Panc1 (cell line): ENCODE measurements around the gene TXNDC2. TPM values are rescaled to one million over a fixed set of nuclear protein-coding genes. Genes with fewer than 3 reads are reported as not detected.

Source experiments
- ATAC-seq: fragments of 200-7000 bp; cut with Tn5 transposase; 2 replicates; pipeline ENCODE4 v1.9.1; 2020; ENCODE audit warnings: mild to moderate bottlenecking, moderate library complexity
- BruUV-seq: library from RNA; stranded (reverse); fragments of 400-500 nt; replicated peaks from 2 replicates; lab custom pipeline; 2021; lab: Mats Ljungman, UMichigan
- CTCF ChIA-PET: fragments of 300-600 bp; sonication (Branson Sonifier 250); formaldehyde crosslinking; loops from one replicate; lab custom pipeline; 2022; ENCODE audit warnings: antibody characterized with exemption; lab: Charles Lee
- POLR2A ChIA-PET: fragments of 300-600 bp; sonication (Branson Sonifier 250); formaldehyde crosslinking; loops from one replicate; lab custom pipeline; 2022; ENCODE audit warnings: antibody characterized with exemption; lab: Charles Lee
- DNase-seq: peaks from one replicate; pipeline ENCODE4 v3.0.0-alpha.2; 2010; ENCODE audit warnings: low read depth, low spot score
- H3K27ac ChIP-seq: 2 replicates; pipeline ENCODE4 v1.5.1; 2011; ENCODE audit warnings: mild to moderate bottlenecking, low read length, inconsistent platforms
- H3K27me3 ChIP-seq: fragments of 200-500 bp; sonication (Bioruptor generic); 2 replicates; pipeline ENCODE4 v1.6.0; 2014; ENCODE audit warnings: low read length, inconsistent platforms; ENCODE audit not compliant: control insufficient read depth, insufficient read depth
- H3K36me3 ChIP-seq: fragments of 200-500 bp; sonication (Bioruptor generic); 2 replicates; pipeline ENCODE4 v1.5.1; 2014; ENCODE audit warnings: inconsistent platforms, mild to moderate bottlenecking, low read length, moderate library complexity; ENCODE audit not compliant: control insufficient read depth, insufficient read depth
- H3K4me1 ChIP-seq: 2 replicates; pipeline ENCODE4 v1.5.1; 2011; ENCODE audit warnings: inconsistent platforms, mild to moderate bottlenecking, low read length, moderate library complexity; ENCODE audit not compliant: control insufficient read depth, insufficient read depth
- H3K4me3 ChIP-seq, 2 experiments: 2 replicates each; pipeline ENCODE4 v1.5.1; 2011 to 2012; ENCODE audit warnings: low read depth in 2 of 2, low read length in 2 of 2, mild to moderate bottlenecking in 2 of 2, inconsistent platforms in 1 of 2, moderate library complexity in 1 of 2
- H3K9me3 ChIP-seq: fragments of 200-500 bp; sonication (Bioruptor generic); 2 replicates; pipeline ENCODE4 v1.5.1; 2014; ENCODE audit warnings: low read depth, mild to moderate bottlenecking, inconsistent platforms, low read length, moderate library complexity; ENCODE audit not compliant: control insufficient read depth, insufficient read depth
- POLR2AphosphoS5 ChIP-seq: IDR thresholded peaks from 2 replicates; pipeline ENCODE4 v1.6.1; 2012; ENCODE audit warnings: mild to moderate bottlenecking, low read depth, low read length, moderate library complexity
- SIN3A ChIP-seq: IDR thresholded peaks from 2 replicates; pipeline ENCODE4 v1.6.1; 2012; ENCODE audit warnings: low read depth, mild to moderate bottlenecking, low read length, moderate library complexity, borderline replicate concordance; ENCODE audit not compliant: insufficient read depth
- TCF7L2 ChIP-seq: IDR thresholded peaks from 2 replicates; pipeline ENCODE4 v1.6.1; 2011; ENCODE audit warnings: mild to moderate bottlenecking, low read depth, low read length, inconsistent platforms
- in situ Hi-C: cut with HindIII; loops from 2 replicates; pipeline ENCODE4 v1.10.0; 2016; ENCODE audit warnings: low sequenced_read_pairs, low pct_unique_long_range_greater_than_20kb
- intact Hi-C: fragments of 100-400 bp; cut with micrococcal nuclease; formaldehyde crosslinking; loops from one replicate; pipeline ENCODE4 v1.10.0; 2022; ENCODE audit not compliant: unreplicated experiment
- total RNA-seq: library from RNA; stranded (reverse); gene quantifications from one replicate; pipeline ENCODE4 v1.2.1, GENCODE V29; 2021; ENCODE audit not compliant: unreplicated experiment
- TF ChIP-seq, protein P1 (sequence below): fragments of 450-650 bp; IDR thresholded peaks from 2 replicates; pipeline ENCODE4 v1.5.1; 2017; ENCODE audit warnings: mild to moderate bottlenecking
- TF ChIP-seq, protein P2 (sequence below), 2 experiments: IDR thresholded peaks; 2 replicates each; pipeline ENCODE4 v1.6.1; 2011 to 2012; ENCODE audit warnings: low read depth in 2 of 2, control low read depth in 1 of 2, low read length in 1 of 2, mild to moderate bottlenecking in 1 of 2, moderate library complexity in 1 of 2; ENCODE audit not compliant: insufficient read depth in 1 of 2

TXNDC2 gene
- total RNA-seq, 1 experiment from 2014 or later, result 0.90 TPM

DNA sequence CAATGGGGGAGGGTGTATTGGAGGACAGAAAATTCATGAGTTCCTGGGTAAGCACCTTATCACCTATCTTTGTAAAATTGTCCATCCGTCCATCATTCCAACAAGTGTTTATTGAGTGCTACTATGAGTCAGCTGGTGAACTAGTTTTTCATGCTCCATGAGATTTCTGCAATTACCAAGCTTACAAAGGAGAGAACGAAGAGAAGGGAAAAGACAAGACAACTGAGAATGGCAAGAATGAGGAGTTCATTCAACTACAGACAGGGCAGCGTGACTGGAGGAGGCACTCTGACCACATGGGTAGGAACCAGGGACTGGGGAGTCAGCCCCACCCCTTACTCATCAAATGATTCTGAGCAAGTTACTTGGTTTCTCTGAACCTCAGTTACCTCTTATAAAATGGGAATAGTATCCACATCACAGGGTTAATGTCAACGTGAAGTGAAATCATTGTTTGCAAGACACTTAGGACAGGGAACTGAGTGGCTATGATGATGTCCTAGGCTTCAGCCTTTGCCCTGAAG lies 18.6 kb upstream of the TXNDC2 start:
- POLR2A ChIA-PET, result no interaction called here
- no TSS peak for BruUV-seq
- ATAC-seq (no peak), DNase-seq (no peak)
- TF ChIP-seq POLR2AphosphoS5 (no peak), SIN3A (no peak), TCF7L2 (no peak)
- TF ChIP-seq, protein P1, sequence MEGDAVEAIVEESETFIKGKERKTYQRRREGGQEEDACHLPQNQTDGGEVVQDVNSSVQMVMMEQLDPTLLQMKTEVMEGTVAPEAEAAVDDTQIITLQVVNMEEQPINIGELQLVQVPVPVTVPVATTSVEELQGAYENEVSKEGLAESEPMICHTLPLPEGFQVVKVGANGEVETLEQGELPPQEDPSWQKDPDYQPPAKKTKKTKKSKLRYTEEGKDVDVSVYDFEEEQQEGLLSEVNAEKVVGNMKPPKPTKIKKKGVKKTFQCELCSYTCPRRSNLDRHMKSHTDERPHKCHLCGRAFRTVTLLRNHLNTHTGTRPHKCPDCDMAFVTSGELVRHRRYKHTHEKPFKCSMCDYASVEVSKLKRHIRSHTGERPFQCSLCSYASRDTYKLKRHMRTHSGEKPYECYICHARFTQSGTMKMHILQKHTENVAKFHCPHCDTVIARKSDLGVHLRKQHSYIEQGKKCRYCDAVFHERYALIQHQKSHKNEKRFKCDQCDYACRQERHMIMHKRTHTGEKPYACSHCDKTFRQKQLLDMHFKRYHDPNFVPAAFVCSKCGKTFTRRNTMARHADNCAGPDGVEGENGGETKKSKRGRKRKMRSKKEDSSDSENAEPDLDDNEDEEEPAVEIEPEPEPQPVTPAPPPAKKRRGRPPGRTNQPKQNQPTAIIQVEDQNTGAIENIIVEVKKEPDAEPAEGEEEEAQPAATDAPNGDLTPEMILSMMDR, result no peak
- TF ChIP-seq, protein P2, sequence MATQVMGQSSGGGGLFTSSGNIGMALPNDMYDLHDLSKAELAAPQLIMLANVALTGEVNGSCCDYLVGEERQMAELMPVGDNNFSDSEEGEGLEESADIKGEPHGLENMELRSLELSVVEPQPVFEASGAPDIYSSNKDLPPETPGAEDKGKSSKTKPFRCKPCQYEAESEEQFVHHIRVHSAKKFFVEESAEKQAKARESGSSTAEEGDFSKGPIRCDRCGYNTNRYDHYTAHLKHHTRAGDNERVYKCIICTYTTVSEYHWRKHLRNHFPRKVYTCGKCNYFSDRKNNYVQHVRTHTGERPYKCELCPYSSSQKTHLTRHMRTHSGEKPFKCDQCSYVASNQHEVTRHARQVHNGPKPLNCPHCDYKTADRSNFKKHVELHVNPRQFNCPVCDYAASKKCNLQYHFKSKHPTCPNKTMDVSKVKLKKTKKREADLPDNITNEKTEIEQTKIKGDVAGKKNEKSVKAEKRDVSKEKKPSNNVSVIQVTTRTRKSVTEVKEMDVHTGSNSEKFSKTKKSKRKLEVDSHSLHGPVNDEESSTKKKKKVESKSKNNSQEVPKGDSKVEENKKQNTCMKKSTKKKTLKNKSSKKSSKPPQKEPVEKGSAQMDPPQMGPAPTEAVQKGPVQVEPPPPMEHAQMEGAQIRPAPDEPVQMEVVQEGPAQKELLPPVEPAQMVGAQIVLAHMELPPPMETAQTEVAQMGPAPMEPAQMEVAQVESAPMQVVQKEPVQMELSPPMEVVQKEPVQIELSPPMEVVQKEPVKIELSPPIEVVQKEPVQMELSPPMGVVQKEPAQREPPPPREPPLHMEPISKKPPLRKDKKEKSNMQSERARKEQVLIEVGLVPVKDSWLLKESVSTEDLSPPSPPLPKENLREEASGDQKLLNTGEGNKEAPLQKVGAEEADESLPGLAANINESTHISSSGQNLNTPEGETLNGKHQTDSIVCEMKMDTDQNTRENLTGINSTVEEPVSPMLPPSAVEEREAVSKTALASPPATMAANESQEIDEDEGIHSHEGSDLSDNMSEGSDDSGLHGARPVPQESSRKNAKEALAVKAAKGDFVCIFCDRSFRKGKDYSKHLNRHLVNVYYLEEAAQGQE (IDR thresholded peaks at IDR 0.05; ENCODE audit: insufficient read depth in 1 of 2, low read depth in 2 of 2, low read length in 1 of 2), result no peak
- Histone ChIP-seq H3K27me3 (no peaks in the 10 kb centered on the region), H3K9me3 (peaks cover 4% of the 10 kb centered on the region; the same call in 1 of the 2 replicates), H3K27ac (0 out of 2 replicates have a peak overlapping the region, but pooled peaks have one; percentile 6), H3K4me1 (peaks cover 27% of the 10 kb centered on the region), H3K36me3 (no peaks in the 10 kb centered on the region), H3K4me3 (no peak overlapping the region)
- intact Hi-C loops, result no loop called here
- in situ Hi-C loops, result no loop called here
- CTCF ChIA-PET, result no interaction called here

DNA sequence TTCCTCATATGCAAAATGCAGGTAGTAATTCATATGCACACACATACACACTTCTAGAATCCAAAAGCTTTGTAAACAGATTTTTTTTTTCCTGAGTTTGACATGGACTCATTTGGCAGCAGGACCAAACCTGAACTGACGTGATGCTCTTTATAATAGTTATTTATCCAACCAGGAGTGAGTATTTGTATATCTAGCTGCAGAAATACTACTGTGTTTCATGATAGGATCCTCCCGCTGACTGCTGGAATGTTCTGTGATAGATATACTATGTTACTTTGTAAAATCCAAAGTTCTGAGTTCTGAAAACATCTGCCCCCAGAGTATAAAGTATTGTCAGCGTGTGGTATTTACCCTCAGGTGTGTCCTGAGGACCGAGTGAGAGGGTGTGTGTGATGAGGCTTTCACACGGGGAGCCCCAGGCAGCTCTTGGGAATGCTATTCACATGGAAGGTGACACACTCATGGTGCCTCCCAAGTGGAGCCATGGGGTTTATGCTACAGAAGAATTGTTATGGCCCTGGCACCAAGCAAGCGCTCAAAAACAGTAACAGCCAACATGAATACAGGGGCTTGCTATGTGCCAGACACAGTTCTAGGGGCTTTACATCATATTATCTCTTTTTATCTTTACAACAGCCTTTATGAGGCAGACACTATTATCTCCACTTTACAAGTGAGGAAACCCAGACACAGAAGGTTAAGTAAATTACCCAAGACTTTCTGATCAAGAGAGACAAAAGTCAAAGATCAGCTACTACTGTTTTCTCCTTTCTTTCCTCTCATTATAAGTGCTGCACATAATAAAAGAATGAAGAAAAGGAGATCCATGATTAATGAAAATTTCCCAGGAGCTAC lies 16.7 kb upstream of the TXNDC2 start:
- ChIA-PET POLR2A (interaction anchor here (0.7 to 1.2 kb wide), 3 partner anchors 8 to 44 kb away, joined by 3 to 6 read pairs (median 3); partner anchors contain the start of gene VAPA), CTCF (interaction anchor here (0.5 to 0.6 kb wide), 2 partner anchors 17 to 137 kb away, joined by 3 to 5 read pairs; no protein-coding TSS in a partner anchor)
- intact Hi-C loops (no loop called here), in situ Hi-C loops (no loop called here)
- no peak for TF ChIP-seq POLR2AphosphoS5
- TF ChIP-seq, protein P1, result no peak
- TF ChIP-seq, protein P2 (IDR thresholded peaks at IDR 0.05; ENCODE audit: insufficient read depth in 1 of 2, low read depth in 2 of 2, low read length in 1 of 2), result no peak
- TF ChIP-seq TCF7L2, result no peak
- no peak for TF ChIP-seq SIN3A
- peaks cover 4% of the 10 kb centered on the region; the same call in 1 of the 2 replicates for H3K9me3 ChIP-seq
- H3K27ac ChIP-seq, result peak overlapping the region; percentile 81
- H3K36me3 ChIP-seq, result no peaks in the 10 kb centered on the region
- H3K4me1 ChIP-seq, result peaks cover 27% of the 10 kb centered on the region
- H3K27me3 ChIP-seq, result no peaks in the 10 kb centered on the region
- H3K4me3 ChIP-seq, result no peak overlapping the region
- no peak for ATAC-seq
- no TSS peak for BruUV-seq
- DNase-seq, result no peak
